WI38 (cell line): ENCODE measurements around the gene TLE1.

ENCODE experiments used
- H3K4me3 ChIP-seq: 2 replicates; pipeline ENCODE4 v1.5.1; 2011; ENCODE audit warnings: low read depth, mild to moderate bottlenecking, control low read depth, low read length
- TF ChIP-seq, protein P1 (sequence below): IDR thresholded peaks from 2 replicates; pipeline ENCODE4 v1.5.1; 2012; ENCODE audit warnings: low read depth, mild to moderate bottlenecking, control low read depth, low read length

Gene TLE1

DNA sequence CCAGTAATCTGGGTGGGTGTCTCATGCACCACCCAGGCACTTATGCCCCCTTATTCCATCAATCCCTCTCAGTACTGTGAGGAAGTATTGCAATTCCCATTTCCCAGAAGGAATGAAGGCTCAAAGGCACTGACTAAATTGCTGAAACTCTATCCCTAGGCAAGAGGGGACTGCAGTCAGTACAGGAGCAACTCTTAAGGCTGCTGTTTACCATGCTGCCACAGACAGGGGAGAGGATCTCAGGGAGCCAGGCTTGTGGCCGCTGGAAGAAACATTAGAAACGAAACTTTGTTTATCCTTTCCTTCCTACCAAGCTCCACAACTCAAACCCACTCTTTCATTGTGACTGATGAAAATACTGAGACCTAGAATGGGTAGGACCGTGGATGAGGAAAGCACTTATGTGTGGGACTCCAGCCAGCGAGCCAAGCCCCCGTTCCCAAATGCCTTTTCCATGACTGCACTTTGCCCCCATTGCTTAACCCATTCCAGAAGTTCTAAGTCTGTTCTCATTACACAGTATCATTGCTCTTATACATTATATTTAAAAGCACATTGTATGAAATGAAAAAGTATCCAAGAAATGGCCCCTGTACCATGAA lies 54.3 kb downstream of the TLE1 start:
- peak overlapping the region; percentile 34; the same call in 1 of the 2 replicates for H3K4me3 ChIP-seq
- TF ChIP-seq, protein P1, sequence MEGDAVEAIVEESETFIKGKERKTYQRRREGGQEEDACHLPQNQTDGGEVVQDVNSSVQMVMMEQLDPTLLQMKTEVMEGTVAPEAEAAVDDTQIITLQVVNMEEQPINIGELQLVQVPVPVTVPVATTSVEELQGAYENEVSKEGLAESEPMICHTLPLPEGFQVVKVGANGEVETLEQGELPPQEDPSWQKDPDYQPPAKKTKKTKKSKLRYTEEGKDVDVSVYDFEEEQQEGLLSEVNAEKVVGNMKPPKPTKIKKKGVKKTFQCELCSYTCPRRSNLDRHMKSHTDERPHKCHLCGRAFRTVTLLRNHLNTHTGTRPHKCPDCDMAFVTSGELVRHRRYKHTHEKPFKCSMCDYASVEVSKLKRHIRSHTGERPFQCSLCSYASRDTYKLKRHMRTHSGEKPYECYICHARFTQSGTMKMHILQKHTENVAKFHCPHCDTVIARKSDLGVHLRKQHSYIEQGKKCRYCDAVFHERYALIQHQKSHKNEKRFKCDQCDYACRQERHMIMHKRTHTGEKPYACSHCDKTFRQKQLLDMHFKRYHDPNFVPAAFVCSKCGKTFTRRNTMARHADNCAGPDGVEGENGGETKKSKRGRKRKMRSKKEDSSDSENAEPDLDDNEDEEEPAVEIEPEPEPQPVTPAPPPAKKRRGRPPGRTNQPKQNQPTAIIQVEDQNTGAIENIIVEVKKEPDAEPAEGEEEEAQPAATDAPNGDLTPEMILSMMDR: no peak

DNA sequence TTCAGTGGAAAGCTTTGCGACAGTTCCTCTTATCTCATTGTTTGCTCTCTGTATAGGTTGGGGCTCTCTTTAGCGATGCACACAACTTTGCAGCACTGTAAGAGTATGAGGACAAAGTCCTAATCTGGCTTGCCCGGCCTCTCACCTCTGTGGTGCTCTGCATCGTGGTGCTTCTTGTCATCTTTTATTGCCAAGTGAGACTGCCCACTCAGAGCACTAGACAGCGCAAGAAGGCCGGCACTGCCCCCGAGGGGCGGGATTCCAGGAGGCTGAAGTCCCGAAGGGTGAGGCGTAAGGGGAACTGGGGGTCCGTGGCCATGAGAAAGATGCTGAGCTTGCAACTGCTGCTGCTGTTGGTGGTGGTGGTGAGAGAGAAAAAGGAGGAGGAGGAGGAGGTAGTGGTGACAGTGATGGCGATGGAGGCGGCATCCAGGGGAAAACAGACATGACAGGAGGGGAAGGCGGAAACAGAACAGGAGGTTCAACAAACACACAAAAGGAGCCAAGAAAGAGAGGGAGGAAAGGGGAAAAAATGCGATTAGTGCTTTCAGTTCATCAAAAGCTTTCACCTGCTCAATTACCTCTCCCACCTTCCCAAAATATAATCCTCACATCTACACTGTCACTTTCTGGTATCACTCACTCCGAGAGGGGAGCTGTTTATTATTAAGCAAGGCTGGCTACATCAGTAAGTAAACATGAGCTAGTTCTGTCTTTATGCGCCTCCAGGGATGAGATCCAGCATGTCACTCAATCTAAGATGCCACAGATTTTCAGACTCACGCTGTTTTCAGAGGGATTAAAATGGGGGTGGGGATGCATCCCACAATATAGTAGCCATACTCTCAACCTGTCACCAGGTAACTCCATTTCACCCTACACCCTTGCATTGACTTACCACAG lies 55.1 kb downstream of the TLE1 start:
- no peak overlapping the region for H3K4me3 ChIP-seq
- TF ChIP-seq, protein P1: no peak

DNA sequence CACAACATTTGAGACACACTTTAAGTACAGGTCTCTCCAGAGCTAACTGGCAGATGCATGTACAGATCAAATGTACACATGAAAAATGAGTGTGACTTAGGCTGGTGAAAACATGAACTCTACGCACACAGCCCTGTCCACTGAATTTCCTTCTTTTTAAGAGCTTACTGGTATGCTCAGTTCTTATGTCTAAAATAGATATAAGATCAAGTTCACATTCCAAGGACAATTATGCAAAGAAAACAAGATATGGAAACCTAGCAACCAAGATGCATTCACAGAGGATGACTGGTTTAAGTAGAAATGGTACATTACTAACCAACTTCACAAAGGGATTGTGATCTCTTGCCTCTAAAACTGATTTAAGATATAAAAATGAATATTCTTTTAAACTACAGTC lies 56.7 kb downstream of the TLE1 start:
- H3K4me3 ChIP-seq: no peak overlapping the region
- TF ChIP-seq, protein P1: no peak

- TF ChIP-seq, protein P1: no peak
- no peak overlapping the region for H3K4me3 ChIP-seq
Observed at GRCh38 chr9:81631218-81631745, 58.1 kb downstream of the TLE1 start.

- TF ChIP-seq, protein P1: no peak
- H3K4me3 ChIP-seq: no peak overlapping the region
Observed at GRCh38 chr9:81629440-81629839, 59.9 kb downstream of the TLE1 start.

GRCh38 chr9:81628897-81629296 lies 60.5 kb downstream of the TLE1 start:
- TF ChIP-seq, protein P1: no peak

DNA sequence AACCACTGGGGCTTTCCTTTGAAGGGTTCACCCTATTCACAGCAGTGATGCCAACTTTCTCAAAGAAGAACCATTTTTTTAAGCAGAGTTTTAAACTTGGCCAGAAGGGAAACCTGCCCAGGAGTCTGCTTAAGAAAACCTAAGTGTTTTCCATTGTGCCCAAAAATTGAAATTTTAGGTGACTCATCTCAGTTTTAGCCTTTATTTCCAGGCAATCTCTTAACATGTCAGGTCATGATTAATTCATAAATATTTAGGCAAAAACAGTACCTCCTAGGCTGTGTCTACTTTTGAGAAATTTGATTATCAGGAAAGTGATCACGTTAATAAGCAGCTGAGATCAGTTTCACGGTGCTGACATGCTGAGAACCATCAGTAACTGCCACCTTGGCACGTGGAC lies 61.9 kb downstream of the TLE1 start:
- TF ChIP-seq, protein P1: no peak
- H3K4me3 ChIP-seq: no peak overlapping the region

More at GRCh38 chr9:81628897-81629296, 60.5 kb downstream of the TLE1 start:
- no peak overlapping the region for H3K4me3 ChIP-seq
